ENCODE data around the gene DHX40.

- no peak for TF ChIP-seq POLR2A (IDR thresholded peaks at IDR 0.05; ENCODE audit: low read depth, low read length)
- no peak for TF ChIP-seq TAF1 (IDR thresholded peaks at IDR 0.05; ENCODE audit: low read depth, low read length)
- TF ChIP-seq POLR2AphosphoS5 (IDR thresholded peaks at IDR 0.05; ENCODE audit: low read depth, low read length) = no peak
- TF ChIP-seq SPI1 (IDR thresholded peaks at IDR 0.05; ENCODE audit: low read depth, low read length) = no peak
- TF ChIP-seq POU2F2 (IDR thresholded peaks at IDR 0.05; ENCODE audit: low read depth, low read length) = no peak
- no peak for TF ChIP-seq PAX5 (IDR thresholded peaks at IDR 0.05; ENCODE audit: insufficient read depth, low read length, severe bottlenecking)
Observed at GRCh38 chr17:59634632-59635541, 69.5 kb downstream of the DHX40 start.

Data from GM12891 (cell line).